GM23338 (cell line): ENCODE results near the gene IDUA.

ENCODE experiments used
- CREB1 ChIP-seq: fragments of 250-450 bp; sonication (Bioruptor Pico); IDR thresholded peaks from 2 replicates; pipeline ENCODE4 v1.5.0; 2020; ENCODE audit warnings: low read depth, mild to moderate bottlenecking, moderate library complexity
- EZH2 ChIP-seq: fragments of 200-600 bp; sonication (generic); IDR thresholded peaks from one replicate; pipeline ENCODE4 v1.8.0; 2017; ENCODE audit warnings: antibody characterized with exemption, mild to moderate bottlenecking, low read depth; ENCODE audit not compliant: unreplicated experiment
- EZH2phosphoT487 ChIP-seq: fragments of 200-600 bp; sonication (generic); IDR thresholded peaks from one replicate; pipeline ENCODE4 v1.8.1; 2018; ENCODE audit warnings: antibody characterized with exemption; ENCODE audit not compliant: unreplicated experiment
- JUNB ChIP-seq: IDR thresholded peaks from one replicate; pipeline ENCODE4 v1.6.1; 2016; ENCODE audit warnings: antibody characterized with exemption; ENCODE audit not compliant: unreplicated experiment
- POLR2AphosphoS5 ChIP-seq: IDR thresholded peaks from 2 replicates; pipeline ENCODE4 v1.6.1; 2016; ENCODE audit warnings: antibody characterized with exemption, low read depth
- ZNF114 ChIP-seq: fragments of 250-450 bp; sonication (Bioruptor Pico); IDR thresholded peaks from 2 replicates; pipeline ENCODE4 v1.5.0; 2020; ENCODE audit warnings: mild to moderate bottlenecking, moderate library complexity
- TF ChIP-seq, protein P1 (sequence below), 2 experiments: fragments of 200-600 bp in 1 of 2; sonication (generic) in 1 of 2; conservative IDR thresholded peaks; 2 replicates each; pipeline versions ENCODE4 v1.5.1 to v1.6.1; 2016 to 2017; ENCODE audit warnings: antibody characterized with exemption in 2 of 2, low read depth in 2 of 2, mild to moderate bottlenecking in 2 of 2, moderate library complexity in 1 of 2
- TF ChIP-seq, protein P2 (sequence below): IDR thresholded peaks from one replicate; pipeline ENCODE4 v1.6.1; 2018; ENCODE audit warnings: antibody characterized with exemption; ENCODE audit not compliant: unreplicated experiment

DNA sequence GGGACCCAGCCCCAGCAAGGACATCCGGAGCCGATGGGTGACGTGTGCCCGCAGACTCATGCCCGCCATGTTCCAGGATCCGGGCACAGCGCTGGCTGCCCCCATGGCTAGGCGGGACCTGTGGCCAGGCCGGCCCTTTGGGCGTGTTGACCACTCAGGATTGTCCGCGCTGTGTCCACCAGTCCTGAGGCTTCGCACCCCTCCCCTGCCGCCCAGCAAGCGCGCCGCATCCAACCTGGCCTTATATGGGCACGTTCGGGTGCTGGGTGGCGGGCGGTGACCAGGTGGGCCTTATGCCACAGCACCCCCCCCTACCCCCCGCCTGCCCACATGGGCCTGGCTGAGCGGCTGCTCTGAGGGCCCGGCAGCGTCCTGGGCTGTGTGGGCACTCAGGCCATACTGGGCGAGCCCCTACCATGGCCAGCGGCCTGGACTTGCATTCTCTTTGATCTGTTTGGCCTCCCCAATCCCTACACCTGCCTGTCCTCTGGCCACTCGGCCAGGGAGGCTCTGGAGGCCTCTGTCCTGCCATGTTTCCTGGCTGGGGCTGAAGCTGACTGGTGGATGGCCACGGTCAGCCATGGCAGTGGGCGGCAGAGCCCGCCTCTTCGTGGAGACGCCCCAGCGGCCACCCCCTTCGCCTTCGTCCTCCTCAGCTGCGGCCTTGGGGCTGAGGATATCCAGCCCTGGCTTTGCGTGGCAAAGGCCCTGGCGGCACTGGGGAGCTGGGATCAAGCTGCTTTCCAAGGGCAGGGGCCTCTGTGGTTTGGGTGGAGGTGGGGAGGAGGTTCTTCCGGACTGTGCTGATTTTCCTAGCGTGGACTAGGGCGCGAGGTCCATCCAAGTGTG, 26.6 kb downstream of the IDUA start:
- TF ChIP-seq, protein P1, sequence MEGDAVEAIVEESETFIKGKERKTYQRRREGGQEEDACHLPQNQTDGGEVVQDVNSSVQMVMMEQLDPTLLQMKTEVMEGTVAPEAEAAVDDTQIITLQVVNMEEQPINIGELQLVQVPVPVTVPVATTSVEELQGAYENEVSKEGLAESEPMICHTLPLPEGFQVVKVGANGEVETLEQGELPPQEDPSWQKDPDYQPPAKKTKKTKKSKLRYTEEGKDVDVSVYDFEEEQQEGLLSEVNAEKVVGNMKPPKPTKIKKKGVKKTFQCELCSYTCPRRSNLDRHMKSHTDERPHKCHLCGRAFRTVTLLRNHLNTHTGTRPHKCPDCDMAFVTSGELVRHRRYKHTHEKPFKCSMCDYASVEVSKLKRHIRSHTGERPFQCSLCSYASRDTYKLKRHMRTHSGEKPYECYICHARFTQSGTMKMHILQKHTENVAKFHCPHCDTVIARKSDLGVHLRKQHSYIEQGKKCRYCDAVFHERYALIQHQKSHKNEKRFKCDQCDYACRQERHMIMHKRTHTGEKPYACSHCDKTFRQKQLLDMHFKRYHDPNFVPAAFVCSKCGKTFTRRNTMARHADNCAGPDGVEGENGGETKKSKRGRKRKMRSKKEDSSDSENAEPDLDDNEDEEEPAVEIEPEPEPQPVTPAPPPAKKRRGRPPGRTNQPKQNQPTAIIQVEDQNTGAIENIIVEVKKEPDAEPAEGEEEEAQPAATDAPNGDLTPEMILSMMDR (conservative IDR thresholded peaks at IDR 0.05; ENCODE audit: low read depth in 2 of 2): no peak
- TF ChIP-seq CREB1 (CRISPR knock-in tag) (no peak), EZH2 (no peak), POLR2AphosphoS5 (no peak), JUNB (no peak), ZNF114 (CRISPR knock-in tag) (no peak), EZH2phosphoT487 (no peak)
- TF ChIP-seq, protein P2, sequence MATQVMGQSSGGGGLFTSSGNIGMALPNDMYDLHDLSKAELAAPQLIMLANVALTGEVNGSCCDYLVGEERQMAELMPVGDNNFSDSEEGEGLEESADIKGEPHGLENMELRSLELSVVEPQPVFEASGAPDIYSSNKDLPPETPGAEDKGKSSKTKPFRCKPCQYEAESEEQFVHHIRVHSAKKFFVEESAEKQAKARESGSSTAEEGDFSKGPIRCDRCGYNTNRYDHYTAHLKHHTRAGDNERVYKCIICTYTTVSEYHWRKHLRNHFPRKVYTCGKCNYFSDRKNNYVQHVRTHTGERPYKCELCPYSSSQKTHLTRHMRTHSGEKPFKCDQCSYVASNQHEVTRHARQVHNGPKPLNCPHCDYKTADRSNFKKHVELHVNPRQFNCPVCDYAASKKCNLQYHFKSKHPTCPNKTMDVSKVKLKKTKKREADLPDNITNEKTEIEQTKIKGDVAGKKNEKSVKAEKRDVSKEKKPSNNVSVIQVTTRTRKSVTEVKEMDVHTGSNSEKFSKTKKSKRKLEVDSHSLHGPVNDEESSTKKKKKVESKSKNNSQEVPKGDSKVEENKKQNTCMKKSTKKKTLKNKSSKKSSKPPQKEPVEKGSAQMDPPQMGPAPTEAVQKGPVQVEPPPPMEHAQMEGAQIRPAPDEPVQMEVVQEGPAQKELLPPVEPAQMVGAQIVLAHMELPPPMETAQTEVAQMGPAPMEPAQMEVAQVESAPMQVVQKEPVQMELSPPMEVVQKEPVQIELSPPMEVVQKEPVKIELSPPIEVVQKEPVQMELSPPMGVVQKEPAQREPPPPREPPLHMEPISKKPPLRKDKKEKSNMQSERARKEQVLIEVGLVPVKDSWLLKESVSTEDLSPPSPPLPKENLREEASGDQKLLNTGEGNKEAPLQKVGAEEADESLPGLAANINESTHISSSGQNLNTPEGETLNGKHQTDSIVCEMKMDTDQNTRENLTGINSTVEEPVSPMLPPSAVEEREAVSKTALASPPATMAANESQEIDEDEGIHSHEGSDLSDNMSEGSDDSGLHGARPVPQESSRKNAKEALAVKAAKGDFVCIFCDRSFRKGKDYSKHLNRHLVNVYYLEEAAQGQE: no peak
